Endodermal cell (in vitro differentiated cells): ENCODE measurements around the gene OR1A2. TPM values are rescaled to one million over a fixed set of nuclear protein-coding genes. Genes with fewer than 3 reads are reported as not detected.
"Not testable (repeated sequence)": the region's sequence is repeated elsewhere in the genome, so short reads cannot be mapped to it uniquely, and the experiment has no call there.

ENCODE experiments used
- DNase-seq: peaks from one replicate; pipeline ENCODE4 v3.0.0-alpha.2; 2017
- H3K27ac ChIP-seq: 2 replicates; pipeline ENCODE4 v1.5.1; 2013; ENCODE audit warnings: mild to moderate bottlenecking, low read depth, low read length, moderate library complexity
- H3K27me3 ChIP-seq: 2 replicates; pipeline ENCODE4 v1.6.1; 2013; ENCODE audit warnings: mild to moderate bottlenecking, low read length, moderate library complexity; ENCODE audit not compliant: insufficient read depth, control insufficient read depth, poor library complexity, severe bottlenecking
- H3K36me3 ChIP-seq: 2 replicates; pipeline ENCODE4 v1.7.0; 2013; ENCODE audit warnings: mild to moderate bottlenecking, low read length, moderate library complexity; ENCODE audit not compliant: control insufficient read depth, insufficient read depth
- H3K4me1 ChIP-seq: one replicate; pipeline ENCODE4 v1.7.0; 2013; ENCODE audit warnings: low read length; ENCODE audit not compliant: control insufficient read depth, insufficient read depth
- H3K4me3 ChIP-seq: 2 replicates; pipeline ENCODE4 v1.5.1; 2013; ENCODE audit warnings: mild to moderate bottlenecking, low read length, moderate library complexity
- H3K9ac ChIP-seq: 2 replicates; pipeline ENCODE4 v1.6.1; 2013; ENCODE audit warnings: mild to moderate bottlenecking, low read length, moderate library complexity; ENCODE audit not compliant: poor library complexity, severe bottlenecking; ENCODE audit errors: extremely low read depth
- H3K9me3 ChIP-seq: 2 replicates; pipeline ENCODE4 v1.6.1; 2013; ENCODE audit warnings: mild to moderate bottlenecking, low read length, moderate library complexity; ENCODE audit not compliant: control insufficient read depth
- H3K27ac Mint-ChIP-seq: 2 replicates; pipeline ENCODE4 v1.8.0; 2020; ENCODE audit warnings: mixed read lengths
- H3K27me3 Mint-ChIP-seq: 2 replicates; pipeline ENCODE4 v1.8.0; 2021; ENCODE audit warnings: mild to moderate bottlenecking, mixed read lengths; ENCODE audit not compliant: insufficient read depth
- H3K36me3 Mint-ChIP-seq: 2 replicates; pipeline ENCODE4 v1.8.0; 2020; ENCODE audit warnings: low read depth, mixed read lengths
- H3K4me1 Mint-ChIP-seq: 2 replicates; pipeline ENCODE4 v1.8.0; 2020; ENCODE audit warnings: mixed read lengths
- H3K4me3 Mint-ChIP-seq: 2 replicates; pipeline ENCODE4 v1.8.0; 2020; ENCODE audit warnings: mild to moderate bottlenecking, moderate library complexity, mixed read lengths
- H3K9me3 Mint-ChIP-seq: 2 replicates; pipeline ENCODE4 v1.8.0; 2020; ENCODE audit warnings: mild to moderate bottlenecking, mixed read lengths
- WGBS, 2 experiments: methylation state at CpG; one replicate each; pipeline versions ENCODE4 v1.1.5 to v1.1.7; 2013; ENCODE audit warnings: missing lambda C conversion rate in 2 of 2, mixed read lengths in 1 of 2; ENCODE audit not compliant: insufficient coverage in 1 of 2, insufficient read length in 1 of 2; 5-methylcytosine and 5-hydroxymethylcytosine counted together
- total RNA-seq, 2 donors: library from RNA; stranded (reverse); fragmentation: NEBNext Ultra II Directional in 1 of 2; extraction: Animal tissue kit (Norgen Biotek cat#: 25700) in 1 of 2; gene quantifications; 2 replicates in 1 of 2; 3 replicates in 1 of 2; pipeline ENCODE4 v1.2.1, GENCODE V29; 2021
- TF ChIP-seq, protein P1 (sequence below): fragments of 200-600 bp; sonication (generic); conservative IDR thresholded peaks from 2 replicates; pipeline ENCODE4 v1.5.0; 2021; ENCODE audit warnings: antibody characterized with exemption, mild to moderate bottlenecking

The OR1A2 gene
- total RNA-seq, 2 donors from 2014 or later, result not detected

DNA sequence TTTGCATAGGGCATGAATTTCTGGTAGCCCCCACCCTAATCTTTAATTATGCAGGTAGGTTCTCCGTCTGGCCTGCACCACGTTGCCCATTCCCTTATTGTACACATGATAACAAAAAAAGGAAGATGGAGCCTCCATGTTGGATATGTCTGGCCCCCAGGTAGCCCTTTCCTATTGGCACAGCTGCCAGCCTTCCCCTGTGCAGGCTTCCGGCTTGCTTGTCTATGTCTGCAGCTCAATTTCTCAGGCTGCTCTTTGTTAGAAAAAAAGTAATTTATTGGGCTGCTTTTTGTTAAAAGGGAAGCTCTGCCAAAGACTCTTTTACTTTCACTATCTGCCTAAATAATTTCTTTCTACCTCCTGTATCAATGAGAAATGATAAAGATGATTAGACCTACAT is 15.7 kb downstream of the OR1A2 start:
- Mint-ChIP-seq H3K4me1 (no peaks in the 10 kb centered on the region), H3K36me3 (no peaks in the 10 kb centered on the region), H3K27me3 (no peaks in the 10 kb centered on the region), H3K4me3 (no peak overlapping the region), H3K9me3 (peaks cover 76% of the 10 kb centered on the region), H3K27ac (no peak overlapping the region)
- Histone ChIP-seq H3K9me3 (peaks cover 46% of the 10 kb centered on the region), H3K4me1 (no peaks in the 10 kb centered on the region), H3K36me3 (no peaks in the 10 kb centered on the region), H3K4me3 (no peak overlapping the region), H3K27ac (no peak overlapping the region), H3K27me3 (no peaks in the 10 kb centered on the region), H3K9ac (no peak overlapping the region)
- 81% methylated on average over 2 to 3 of the region's 3 CpGs for WGBS, 2 experiments
- TF ChIP-seq, protein P1, sequence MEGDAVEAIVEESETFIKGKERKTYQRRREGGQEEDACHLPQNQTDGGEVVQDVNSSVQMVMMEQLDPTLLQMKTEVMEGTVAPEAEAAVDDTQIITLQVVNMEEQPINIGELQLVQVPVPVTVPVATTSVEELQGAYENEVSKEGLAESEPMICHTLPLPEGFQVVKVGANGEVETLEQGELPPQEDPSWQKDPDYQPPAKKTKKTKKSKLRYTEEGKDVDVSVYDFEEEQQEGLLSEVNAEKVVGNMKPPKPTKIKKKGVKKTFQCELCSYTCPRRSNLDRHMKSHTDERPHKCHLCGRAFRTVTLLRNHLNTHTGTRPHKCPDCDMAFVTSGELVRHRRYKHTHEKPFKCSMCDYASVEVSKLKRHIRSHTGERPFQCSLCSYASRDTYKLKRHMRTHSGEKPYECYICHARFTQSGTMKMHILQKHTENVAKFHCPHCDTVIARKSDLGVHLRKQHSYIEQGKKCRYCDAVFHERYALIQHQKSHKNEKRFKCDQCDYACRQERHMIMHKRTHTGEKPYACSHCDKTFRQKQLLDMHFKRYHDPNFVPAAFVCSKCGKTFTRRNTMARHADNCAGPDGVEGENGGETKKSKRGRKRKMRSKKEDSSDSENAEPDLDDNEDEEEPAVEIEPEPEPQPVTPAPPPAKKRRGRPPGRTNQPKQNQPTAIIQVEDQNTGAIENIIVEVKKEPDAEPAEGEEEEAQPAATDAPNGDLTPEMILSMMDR, result no peak
- no peak for DNase-seq

DNA sequence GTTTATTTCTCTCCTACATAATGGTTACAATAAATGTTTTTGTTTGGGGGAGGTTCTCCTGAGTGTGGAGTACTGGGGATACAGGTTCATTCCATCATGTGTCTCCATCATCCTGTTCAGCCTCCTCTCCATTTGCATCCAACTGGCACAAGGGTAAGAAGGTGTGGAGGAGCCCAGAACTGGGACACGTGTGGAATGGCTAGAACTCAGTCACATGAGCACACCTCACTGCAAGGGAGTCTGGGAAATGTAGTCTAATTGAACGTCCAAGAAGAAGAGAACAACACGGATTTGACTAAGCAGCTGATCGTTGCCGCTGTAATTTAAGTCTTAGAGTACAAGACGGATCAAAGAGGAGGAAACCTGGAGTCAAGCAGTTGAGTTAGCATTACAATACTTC is 16.3 kb downstream of the OR1A2 start:
- H3K9me3 Mint-ChIP-seq, result peaks cover 77% of the 10 kb centered on the region
- TF ChIP-seq, protein P1, result no peak

DNA sequence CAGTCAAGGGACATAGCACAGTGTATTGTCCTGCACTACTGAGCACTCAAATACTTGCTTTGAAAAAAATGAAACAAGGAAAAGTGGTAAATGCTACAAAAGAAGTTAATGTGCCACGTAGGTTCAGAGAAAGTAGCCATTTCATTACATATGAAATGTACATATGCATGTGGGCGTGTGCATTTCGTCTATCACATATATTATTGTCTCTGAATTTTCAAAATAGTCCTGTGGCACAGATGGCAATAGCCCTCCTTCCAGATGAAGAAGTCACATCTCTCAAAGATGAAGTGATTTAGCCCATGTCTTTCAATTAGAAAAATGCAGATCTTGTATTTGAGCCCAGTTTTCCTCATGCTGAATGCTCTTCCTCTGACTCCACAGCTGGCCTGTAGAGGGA is 22.7 kb downstream of the OR1A2 start:
- H3K9me3 ChIP-seq, result peaks cover 32% of the 10 kb centered on the region
- H3K27me3 Mint-ChIP-seq, H3K4me1 Mint-ChIP-seq, H3K36me3 ChIP-seq, H3K4me1 ChIP-seq, H3K27ac Mint-ChIP-seq, H3K27me3 ChIP-seq, DNase-seq, H3K9ac ChIP-seq, H3K27ac ChIP-seq, H3K36me3 Mint-ChIP-seq, H3K4me3 ChIP-seq, H3K4me3 Mint-ChIP-seq: not testable (repeated sequence)
- WGBS, 2 experiments, result 48 to 80% methylated on average over 3 of the region's 3 CpGs
- H3K9me3 Mint-ChIP-seq, result peaks cover 79% of the 10 kb centered on the region

More for the DNA sequence above, 16.3 kb downstream of the OR1A2 start:
- no peak overlapping the region for H3K4me3 Mint-ChIP-seq
- 66 to 77% methylated on average over 5 to 6 of the region's 6 CpGs for WGBS, 2 experiments
- H3K36me3 Mint-ChIP-seq, result no peaks in the 10 kb centered on the region
- Histone ChIP-seq H3K36me3 (no peaks in the 10 kb centered on the region), H3K4me1 (no peaks in the 10 kb centered on the region), H3K27me3 (no peaks in the 10 kb centered on the region), H3K27ac (no peak overlapping the region), H3K9me3 (peaks cover 45% of the 10 kb centered on the region), H3K4me3 (no peak overlapping the region), H3K9ac (no peak overlapping the region)
- H3K27ac Mint-ChIP-seq, result no peak overlapping the region
- no peaks in the 10 kb centered on the region for H3K4me1 Mint-ChIP-seq
- no peak for DNase-seq
- H3K27me3 Mint-ChIP-seq, result no peaks in the 10 kb centered on the region

DNA sequence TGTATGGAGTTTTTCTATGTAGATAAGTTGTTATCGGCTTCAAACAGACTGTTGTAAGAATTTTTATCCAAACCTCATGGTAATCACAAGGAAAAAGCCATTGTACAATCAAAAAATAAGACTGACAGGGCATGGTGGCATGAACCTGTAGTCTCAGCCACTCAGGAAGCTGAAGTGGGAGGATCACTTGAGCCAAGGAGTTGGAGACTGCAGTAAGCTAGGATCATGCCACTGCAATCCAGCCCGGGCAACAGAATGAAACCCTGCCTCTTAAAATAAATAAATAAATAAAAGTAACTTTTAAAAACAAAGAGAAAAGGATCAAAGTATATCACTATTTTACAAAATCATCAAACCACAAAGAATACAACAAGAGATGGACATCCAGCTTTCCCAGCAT is 24.5 kb downstream of the OR1A2 start:
- no peak overlapping the region for H3K4me3 ChIP-seq
- WGBS, 2 experiments, result 80 to 100% methylated on average over 1 of the region's 2 CpGs
- Mint-ChIP-seq H3K27me3 (no peaks in the 10 kb centered on the region), H3K4me1 (no peaks in the 10 kb centered on the region), H3K9me3 (peaks cover 77% of the 10 kb centered on the region), H3K4me3 (no peak overlapping the region), H3K27ac (no peak overlapping the region), H3K36me3 (no peaks in the 10 kb centered on the region)
- TF ChIP-seq, protein P1, result no peak
- no peak overlapping the region for H3K9ac ChIP-seq
- no peak overlapping the region for H3K27ac ChIP-seq
- no peaks in the 10 kb centered on the region for H3K36me3 ChIP-seq
- DNase-seq, result no peak
- no peaks in the 10 kb centered on the region for H3K27me3 ChIP-seq
- no peaks in the 10 kb centered on the region for H3K4me1 ChIP-seq
- H3K9me3 ChIP-seq, result peaks cover 19% of the 10 kb centered on the region
